GM12873 (cell line): ENCODE data around the gene C17orf107.

Source experiments
- CTCF ChIP-seq: IDR thresholded peaks from 2 replicates; pipeline ENCODE4 v1.5.1; 2012; ENCODE audit warnings: low read depth, mild to moderate bottlenecking, moderate library complexity, low read length, control low read depth; ENCODE audit not compliant: insufficient read depth; ENCODE audit errors: missing control alignments

C17orf107 gene

GRCh38 chr17:4862720-4863119 is 36.6 kb upstream of the C17orf107 start:
- no peak for TF ChIP-seq CTCF

GRCh38 chr17:4863321-4863720 is 36.0 kb upstream of the C17orf107 start:
- no peak for TF ChIP-seq CTCF

- TF ChIP-seq CTCF: no peak
Observed at GRCh38 chr17:4870855-4871254, 28.5 kb upstream of the C17orf107 start.

- TF ChIP-seq CTCF: no peak
Observed at GRCh38 chr17:4872786-4873185, 26.6 kb upstream of the C17orf107 start.

GRCh38 chr17:4877089-4877488 is 22.2 kb upstream of the C17orf107 start:
- TF ChIP-seq CTCF: no peak

GRCh38 chr17:4879601-4880000 is 19.7 kb upstream of the C17orf107 start:
- TF ChIP-seq CTCF: no peak

GRCh38 chr17:4880857-4881256 is 18.5 kb upstream of the C17orf107 start:
- no peak for TF ChIP-seq CTCF
